Mesenteric fat pad (tissue), 1 donor: ENCODE measurements around the gene TTC28. TPM values are rescaled to one million over a fixed set of nuclear protein-coding genes. Genes with fewer than 3 reads are reported as not detected.
"Not testable (repeated sequence)": the region's sequence is repeated elsewhere in the genome, so short reads cannot be mapped to it uniquely, and the experiment has no call there.

Experiments
- DNase-seq: peaks from one replicate; pipeline ENCODE4 v3.0.0-alpha.2; 2020; ENCODE audit warnings: low spot score
- long read RNA-seq: library from polyadenylated mRNA; unstranded; transcript quantifications from one replicate; pipeline ENCODE4 v2.0.0, GENCODE V29; 2020
- total RNA-seq: library from RNA; stranded (reverse); fragmentation: NEBNext Ultra II Directional; extraction: Animal tissue kit (Norgen Biotek cat#: 25700); gene quantifications from one replicate; pipeline ENCODE4 v1.2.1, GENCODE V29; 2021
- donor health status: DM: yes; HTN: yes; CAD: no.

The TTC28 gene
- 34.1 TPM for total RNA-seq
- long read RNA-seq, partial matches to known transcripts = 1 of 30 reads
- long read RNA-seq, other reads (novel, unspliced or antisense) = 29 of 30 reads

DNA sequence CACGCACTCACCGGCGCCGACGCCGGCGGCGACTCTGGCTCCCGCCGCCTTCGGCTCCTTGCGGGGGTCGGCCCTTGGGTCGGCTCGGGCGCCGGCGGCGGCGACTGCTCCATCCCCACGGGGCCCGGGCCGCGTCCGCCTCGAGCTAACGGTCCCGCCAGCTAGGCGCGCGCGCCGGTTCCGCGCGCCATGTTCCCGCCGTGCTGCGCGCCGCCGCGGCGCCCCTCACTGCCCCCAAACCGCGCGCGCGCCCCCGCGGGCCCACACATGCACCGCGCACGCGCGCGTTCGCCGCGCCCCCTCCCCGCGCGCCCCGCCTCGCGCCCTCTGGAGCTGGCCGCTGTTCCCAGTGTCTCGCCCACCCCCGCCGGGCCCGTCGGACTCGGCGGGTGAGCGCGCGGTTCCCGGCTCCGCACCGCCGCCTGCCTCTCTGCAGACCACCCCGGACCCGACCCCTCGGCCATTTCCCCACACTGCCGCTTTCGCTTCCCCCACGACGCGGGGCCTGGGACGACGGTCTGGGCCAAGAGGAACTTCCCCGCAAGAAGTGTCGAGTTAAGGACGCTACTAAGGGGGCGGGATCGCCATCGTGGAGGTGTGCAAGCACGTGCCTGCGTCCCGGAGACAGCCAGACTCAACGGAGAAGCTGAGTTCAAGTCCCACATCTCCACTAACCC lies at the start of gene TTC28:
TSS of gene TTC28 (minus strand) at position 230 of the 677 bp plus-strand sequence. CDS start at position 113, 117 bp downstream.
- peak; percentile 93 for DNase-seq

DNA sequence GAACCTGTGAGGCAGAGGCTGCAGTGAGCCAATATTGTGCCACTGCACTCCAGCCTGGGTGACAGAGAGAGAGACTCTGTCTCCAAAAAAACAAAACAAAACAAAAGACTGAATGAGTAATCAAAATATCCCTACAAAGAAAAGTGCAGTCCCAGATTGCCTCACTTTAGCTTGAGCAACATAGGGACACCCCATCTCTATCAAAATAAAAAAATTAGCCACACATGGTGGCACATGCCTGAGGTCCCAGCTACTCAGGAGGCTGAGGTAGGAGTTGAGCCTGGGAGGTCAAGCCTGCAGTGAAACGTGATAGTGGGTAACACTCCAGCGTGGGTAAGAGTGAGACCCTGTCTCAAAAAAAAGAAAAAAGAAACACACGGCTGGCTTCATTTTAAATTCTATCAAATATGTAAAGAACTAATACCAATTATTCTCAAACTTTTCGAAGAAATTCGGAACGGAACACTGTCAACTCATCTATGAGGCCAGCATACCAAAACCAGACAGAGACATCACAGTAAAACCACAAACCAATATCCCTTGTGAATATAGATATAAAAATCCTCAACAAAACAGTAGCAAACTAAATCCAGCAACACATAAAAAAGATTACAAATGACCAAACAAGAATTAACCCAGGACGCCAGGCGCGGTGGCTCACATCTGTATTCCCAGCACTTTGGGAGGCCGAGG lies 49.1 kb upstream of the TTC28 start:
- DNase-seq = no peak

DNA sequence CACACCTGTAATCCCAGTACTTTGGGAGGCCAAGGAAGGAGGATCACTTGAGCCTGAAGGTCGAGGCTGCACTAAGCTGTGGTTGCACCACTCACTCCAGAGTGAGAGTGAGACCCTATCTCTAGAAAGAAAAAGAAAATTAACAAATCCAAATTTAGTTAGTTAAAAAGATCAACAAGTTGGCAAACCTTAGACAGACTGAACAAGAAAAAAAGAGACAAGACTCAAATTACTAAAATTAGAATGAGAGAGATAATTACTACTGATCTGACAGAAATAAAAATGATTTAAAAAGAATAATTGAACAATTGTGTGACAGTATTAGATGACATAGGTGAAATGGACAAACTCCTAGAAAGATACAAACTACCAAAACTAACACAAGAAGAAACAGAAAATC lies 48.4 kb upstream of the TTC28 start:
- no peak for DNase-seq

DNA sequence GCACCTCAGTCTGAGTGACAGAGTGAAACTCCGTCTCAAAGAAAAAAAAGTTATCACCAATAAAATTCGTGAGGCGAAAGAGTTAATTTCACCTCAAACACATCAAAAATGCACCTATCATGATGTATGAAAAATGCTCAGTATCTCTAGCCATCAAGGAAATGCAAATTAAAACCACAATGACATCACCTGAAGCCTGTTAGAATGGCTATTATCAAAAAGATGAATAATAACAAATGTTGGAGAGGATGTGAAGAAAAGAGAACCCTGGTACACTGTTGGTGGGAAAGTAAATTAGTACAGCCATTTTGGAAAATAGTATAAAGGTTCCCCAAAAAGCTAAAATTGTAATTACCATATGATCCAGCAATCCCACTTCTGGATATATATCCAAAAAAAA lies 38.4 kb upstream of the TTC28 start:
- no peak for DNase-seq

DNA sequence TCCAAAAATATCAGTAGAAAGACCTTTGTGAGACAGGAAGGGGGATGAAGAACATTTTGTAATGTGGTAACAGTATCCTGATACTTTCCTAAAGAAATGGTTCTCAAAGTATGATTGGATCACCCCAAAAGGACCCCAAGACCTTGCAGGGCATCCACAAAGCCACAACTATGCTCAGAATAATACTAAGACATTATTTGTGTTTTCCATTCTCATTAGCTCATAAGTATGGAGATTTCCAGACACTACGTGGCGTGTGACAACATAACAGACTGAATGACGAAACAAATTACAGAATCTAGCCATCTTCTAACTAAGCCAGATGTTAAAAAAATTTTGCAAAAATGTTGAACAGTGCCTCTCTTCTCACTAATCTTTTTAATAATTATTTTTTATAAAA lies 37.0 kb upstream of the TTC28 start:
- DNase-seq = no peak

DNA sequence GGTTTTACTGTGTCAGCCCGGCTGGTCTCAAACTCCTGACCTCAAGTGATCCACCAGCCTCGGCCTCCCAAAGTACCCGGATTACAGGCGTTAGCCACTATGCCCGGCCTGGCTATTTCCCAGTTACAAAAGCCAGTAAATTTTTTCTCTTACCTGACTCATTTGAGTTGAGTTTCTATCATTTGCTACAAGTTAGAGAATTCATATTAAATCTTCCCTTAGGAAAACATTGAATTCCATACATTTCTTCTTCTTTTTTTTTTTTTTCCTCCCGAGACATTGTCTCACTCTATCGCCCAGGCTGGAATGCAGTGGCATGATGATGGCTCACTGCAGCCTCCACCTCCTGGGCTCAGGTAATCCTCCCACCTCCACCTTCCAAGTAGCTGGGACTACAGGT lies 36.0 kb upstream of the TTC28 start:
- no peak for DNase-seq

DNA sequence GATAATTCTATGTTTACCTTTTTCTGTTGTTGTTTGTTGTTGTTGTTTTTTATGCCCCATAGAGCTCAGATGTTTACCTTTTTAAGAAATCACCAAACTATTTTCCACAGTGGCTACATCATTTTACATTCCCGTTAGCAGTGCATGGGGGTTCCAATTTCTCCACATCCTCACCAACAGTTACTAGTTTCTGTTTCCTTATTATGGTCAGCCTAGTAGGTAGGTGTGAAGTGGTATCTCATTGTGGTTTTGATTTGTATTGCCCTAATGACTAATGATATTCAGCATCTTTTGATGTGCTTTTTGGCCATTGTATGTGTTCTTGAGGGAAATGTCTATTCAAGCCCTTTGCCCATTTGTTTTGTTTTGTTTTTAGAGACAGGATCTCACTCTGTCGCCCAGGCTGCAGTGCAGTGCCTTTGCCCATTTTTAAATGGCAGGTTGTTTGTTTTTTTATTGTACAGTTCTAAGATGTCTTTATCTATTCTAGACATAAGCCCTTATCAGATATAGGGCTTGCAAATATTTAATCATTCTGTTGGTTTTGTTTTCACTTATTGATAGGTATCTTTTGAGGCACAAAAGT lies 34.5 kb upstream of the TTC28 start:
- DNase-seq = no peak

DNA sequence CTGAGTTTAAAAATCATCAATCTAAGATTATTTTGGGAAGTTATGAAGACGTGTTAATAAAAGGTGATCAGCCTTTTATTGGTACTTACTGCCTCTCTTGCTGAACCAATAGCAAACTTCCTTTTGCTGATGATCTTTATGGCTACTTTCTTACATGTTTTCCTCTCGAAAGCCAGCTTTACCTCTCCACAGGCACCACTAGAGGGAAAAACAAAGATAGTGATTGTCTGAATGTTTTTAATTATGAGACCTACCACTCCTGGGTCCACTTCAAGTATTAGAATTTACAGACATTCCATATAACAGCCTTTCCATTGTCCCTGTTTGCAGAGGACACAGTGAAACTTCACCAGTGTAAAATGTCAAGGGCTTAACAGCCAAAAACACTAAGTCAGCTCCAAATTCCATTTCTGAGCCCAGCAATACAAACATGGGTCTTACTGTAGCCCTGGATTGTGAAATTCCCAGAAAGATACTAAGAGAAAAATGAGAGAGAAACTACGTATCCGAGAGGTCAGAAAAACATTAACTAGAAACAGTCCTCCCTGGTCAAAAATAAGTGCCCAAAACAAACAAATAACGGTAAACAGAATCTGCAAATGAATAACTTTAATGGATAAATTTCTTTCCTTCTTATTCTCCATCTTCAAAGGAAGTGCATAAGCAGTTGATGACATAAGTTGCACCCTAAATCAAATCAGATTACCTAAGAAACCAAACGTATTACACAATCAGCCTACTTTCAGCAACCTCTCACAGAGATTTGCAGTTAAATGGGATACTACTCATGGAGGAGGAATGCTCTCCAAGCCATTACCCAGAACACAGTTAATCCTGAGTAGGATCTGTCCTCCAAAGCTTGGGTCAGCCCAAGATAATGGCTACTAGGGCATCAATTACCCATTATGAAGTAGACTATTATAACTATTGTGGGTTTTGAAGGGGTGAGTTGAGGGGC lies 32.5 kb upstream of the TTC28 start:
- DNase-seq = no peak

DNA sequence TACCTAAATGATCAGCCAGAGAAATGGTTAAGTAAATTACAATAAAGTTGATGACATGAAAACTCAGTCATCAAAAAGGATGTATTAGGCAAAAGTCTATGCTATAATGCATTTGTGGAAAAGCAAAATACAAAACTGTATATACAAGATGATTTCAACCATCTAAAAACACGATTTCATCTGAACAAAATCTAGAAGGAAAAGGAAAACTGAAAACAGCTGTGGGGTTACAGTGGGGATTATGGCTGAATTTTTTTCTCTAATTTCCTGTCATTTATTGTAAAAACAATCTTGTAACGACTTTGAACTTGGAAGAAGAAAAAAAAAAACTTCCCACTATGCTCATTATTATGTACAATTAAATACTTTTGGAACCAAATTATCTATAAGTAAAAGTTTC lies 31.7 kb upstream of the TTC28 start:
- DNase-seq = no peak

DNA sequence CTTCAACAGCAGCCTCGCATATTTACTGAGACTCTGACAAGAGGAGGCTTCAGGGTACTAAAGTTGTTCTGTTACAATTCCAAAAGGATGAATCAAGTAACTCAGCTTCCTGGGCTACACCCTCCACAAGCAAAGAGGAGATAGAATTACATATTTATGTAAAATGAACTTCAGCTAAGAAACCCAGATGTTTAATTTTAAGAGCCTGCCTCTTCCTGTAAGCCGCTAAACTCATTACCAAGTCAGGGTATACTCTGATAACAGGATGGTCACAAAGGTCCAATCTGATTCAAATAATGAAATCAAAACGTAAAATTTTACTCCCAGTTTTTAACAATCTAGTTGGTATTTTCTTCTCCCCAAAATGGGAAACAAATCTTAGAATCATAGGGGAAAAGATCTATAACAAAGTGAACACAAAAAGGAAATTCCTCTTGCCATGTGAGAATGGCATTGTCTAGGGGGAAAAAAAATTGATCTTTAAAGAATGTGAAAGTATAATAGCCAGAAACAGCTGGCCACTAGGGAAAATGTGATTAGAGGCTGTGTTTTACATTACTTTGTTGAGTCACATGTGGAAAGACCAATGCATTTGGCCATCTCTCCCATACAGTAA lies 31.0 kb upstream of the TTC28 start:
- no peak for DNase-seq

DNA sequence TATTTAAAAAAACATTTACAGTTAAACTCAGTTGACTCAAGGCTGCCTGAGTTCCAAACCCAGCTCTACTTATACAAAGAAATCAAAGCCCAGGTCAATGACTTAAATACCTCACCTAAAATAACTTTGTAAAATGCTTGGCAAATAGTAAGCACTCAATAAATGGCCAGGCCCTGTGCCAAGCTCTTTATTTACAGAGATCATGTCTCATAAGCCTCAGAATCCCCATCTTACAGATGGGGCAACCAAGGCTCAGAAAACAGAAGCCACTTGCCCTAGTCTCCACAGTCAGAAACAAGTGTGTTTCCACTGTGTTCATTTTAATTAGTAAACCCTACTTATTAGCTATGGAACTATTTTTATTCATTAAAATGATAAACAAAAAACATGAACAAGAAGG lies 30.5 kb upstream of the TTC28 start:
- no peak for DNase-seq

DNA sequence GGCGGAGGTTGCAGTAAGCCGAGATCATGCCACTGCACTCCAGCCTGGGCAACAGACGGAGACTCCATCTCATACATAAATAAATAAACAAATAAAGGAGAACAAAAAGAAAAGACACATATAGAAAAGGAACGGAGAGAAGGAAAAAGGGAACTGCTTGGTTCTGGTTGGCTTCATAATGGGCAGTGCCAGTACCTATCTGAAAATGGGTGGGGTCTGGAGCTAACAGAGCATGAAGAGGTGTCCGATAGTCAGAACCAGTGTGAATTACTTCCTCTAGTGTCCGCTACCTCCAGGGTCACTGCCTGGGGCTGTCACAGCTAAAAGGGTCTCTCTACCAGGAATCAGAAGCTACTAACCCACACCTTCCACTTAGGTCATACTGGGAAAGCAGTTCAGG lies 27.2 kb upstream of the TTC28 start:
- DNase-seq = no peak

DNA sequence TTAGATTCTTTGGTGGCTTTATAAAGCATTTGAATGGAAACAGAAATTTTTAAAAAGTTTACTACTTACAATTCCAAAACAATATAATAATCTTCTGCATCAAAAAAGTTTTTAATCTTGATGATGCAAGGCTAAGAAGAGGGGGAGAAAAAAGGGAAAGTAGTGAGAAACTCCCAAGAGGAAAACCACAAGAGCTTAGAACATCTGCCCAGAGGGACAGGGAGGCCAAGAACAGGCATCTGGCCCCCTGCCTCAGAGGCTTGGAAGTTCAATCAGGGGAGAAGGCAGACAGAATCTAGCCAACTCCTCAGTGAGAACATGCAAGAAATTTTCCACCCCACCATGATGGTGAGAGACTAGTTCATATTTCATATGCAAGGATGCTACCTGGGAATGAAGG lies 23.8 kb upstream of the TTC28 start:
- no peak for DNase-seq

DNA sequence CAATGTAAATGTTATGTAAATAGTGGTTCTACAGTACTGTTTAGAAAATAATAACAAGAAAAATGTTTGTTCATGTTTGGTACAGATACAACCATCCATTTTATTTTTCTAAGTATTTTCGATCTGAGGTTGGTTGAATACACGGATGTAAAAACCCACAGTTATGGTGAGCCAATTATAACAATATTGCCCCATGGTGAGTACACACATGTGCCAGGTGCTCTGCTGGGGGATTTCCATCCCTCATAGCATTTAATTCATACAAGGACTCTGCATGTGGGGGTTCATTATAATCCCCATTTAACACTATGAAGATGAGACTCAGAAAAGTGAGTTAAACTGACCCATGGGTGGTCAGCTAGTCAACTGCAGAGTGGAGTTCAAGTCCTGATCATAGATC lies 23.3 kb upstream of the TTC28 start:
- DNase-seq = no peak

DNA sequence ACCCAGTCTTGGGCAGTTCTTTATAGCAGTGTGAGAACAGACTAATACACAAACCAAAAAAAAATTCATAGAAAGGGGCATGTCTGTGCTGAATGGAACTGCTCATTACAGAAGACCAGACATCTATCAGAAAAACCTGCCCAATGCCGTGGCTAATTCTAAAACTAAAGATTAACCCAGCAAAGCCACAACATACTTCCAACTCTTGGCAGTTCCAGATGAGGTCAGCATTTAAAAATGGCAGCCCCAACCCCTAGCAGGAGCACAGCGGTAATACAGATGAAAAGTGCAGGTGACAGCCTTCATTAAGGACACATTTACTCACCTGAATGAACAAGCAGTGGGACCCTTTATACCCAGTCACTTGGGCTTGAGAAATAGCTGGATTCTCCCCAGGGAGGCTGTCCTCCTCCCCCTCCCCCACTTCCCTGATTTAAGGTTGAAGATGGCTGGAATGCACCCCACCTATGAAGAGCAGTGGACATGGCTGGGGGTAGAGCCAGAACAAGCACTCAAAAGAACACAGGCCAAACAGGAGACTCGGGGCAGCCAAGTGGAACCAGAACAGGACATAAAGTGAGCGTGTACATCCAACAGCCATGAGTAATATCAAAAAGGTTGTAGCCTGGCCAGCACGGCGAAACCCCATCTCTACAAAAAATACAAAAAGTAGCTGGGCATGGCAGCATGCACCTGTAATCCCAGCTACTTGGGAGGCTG lies 13.6 kb upstream of the TTC28 start:
- not testable (repeated sequence) for DNase-seq

DNA sequence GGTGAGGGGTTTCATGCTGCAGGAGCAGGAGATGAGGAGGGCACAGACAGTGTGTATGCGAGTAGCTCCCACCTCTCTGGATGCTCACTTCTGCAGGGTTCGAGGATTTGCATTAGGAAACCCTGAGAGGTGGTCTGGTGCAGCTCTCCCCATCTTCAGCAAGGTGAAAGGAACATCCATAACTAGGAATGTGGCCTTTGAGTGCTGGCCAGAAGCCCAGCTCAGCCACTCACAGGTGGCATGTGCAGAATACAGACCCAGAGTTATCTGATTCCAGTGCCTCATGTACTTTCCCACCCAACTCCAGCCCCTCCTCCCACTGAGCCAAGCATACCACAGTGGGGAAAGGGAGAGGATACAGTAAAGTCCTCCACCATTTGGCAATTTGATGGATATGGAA lies 10.2 kb upstream of the TTC28 start:
- DNase-seq = not testable (repeated sequence)

DNA sequence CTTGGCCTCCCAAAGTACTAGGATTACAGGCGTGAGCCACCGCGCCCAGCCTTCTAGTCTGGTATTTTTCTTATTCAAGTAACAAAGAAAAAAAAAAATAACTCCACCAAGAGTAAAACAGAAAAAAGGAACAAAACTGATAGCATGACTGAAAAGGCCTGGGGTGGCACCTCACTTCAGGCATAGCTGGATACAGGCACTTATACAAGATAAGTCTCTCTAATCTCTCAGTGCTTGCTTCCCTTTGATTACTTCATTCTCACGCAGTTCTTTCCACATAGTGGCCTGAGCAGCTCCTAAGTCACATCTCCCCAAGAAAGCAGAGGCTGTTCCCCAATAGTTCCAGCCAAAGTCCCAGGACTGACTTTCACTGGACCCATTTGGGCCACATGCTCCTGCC lies 3.3 kb upstream of the TTC28 start:
- DNase-seq = not testable (repeated sequence)

DNA sequence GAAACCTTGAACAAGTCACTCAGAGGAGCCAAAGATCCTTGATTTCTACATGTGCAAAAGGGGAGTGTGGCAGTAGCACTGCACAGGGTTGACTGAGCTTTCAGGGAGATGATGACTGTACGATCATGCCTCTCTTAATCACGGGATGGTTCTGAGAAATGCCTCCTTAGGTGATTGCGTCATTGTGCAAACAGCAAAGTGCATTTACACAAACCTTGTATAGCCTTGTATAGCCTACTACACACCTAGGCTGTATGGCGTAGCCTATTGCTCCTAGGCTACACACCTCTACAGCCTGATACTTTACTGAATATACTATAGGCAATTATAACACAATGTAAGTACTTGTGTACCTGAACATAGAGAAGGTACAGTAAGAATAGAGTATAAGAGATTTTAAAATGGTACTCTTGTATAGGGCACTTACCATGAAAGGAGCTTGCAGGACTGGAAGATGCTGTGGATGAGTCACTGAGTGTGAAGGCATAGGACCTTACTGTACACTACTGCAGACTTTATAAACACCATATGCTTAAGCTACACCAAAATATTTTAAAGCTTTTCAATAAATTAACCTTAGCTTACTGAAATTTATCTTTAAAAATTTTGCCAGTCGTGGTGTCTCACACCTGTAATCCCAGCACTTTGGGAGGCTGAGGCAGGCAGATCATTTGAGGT lies 1.3 kb upstream of the TTC28 start:
- not testable (repeated sequence) for DNase-seq

DNA sequence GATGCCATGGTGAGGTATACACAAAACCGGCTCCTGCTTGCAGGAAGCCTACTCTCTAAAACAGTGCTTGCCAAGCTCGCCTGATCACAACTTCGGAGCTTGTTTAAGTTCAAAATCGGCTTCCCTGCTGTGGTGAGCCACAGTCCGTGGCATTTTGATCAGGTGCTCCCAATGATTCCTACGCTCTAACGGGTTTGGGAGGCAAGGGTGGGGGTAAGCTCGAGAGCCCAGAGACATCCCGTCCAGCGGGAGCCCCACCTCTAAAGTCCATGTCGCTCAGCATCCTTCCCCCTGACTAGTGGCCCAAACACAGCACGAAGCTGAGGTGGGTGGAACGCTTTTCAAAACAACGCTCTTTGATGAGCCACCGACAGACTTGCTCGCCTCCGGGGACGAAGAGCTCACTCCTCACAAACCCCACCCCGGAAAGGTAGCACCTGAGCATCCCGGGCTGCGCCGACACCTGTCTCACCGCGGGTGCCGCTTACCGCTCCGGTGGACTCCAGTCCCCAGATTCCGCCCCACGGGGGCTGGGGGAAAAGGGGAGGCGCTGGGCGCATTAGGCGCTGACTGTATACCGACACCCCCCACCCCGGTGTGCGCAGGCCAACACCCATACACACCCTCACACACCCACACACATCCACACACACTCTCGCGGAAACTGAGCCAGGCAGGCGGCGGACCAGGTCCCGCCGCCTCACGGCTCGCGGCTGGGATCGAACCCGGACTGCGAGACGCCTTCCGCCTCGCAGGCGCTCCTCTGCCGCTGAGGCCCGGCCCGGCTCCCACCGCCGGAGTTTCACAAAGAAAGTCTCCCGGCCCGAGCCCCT lies 646 bp downstream of the TTC28 start:
- not testable (repeated sequence) for DNase-seq
